ENCODE measurements around the gene STXBP6.

Gene STXBP6

GRCh38 chr14:24818058-24818822 lies 231.7 kb downstream of the STXBP6 start:
- no peak for TF ChIP-seq CTCF (IDR thresholded peaks at IDR 0.05)

- TF ChIP-seq CTCF (IDR thresholded peaks at IDR 0.05), result peak; percentile 51; the same call in 1 of the 2 replicates
Observed at GRCh38 chr14:24817212-24818057, 232.5 kb downstream of the STXBP6 start.

GRCh38 chr14:24816929-24817211 lies 233.1 kb downstream of the STXBP6 start:
- no peak for TF ChIP-seq CTCF (IDR thresholded peaks at IDR 0.05)

GRCh38 chr14:24816011-24816928 lies 233.7 kb downstream of the STXBP6 start:
- no peak for TF ChIP-seq CTCF (IDR thresholded peaks at IDR 0.05)

- TF ChIP-seq CTCF (IDR thresholded peaks at IDR 0.05), result no peak
Observed at GRCh38 chr14:24815543-24815942, 234.4 kb downstream of the STXBP6 start.

- no peak for TF ChIP-seq CTCF (IDR thresholded peaks at IDR 0.05)
Observed at GRCh38 chr14:24814944-24815343, 235.0 kb downstream of the STXBP6 start.

- no peak for TF ChIP-seq CTCF (IDR thresholded peaks at IDR 0.05)
Observed at GRCh38 chr14:24814346-24814745, 235.6 kb downstream of the STXBP6 start.

Measured in LNCAP (cell line).